Right kidney (tissue), 1 donor: ENCODE results near the gene CIRBP.

Experiments
- DNase-seq: peaks from one replicate; pipeline ENCODE4 v3.0.0-alpha.2; 2016

The CIRBP gene

GRCh38 chr19:1278713-1279660 lies 9.9 kb downstream of the CIRBP start:
- no peak for DNase-seq

GRCh38 chr19:1279782-1280341 lies 10.7 kb downstream of the CIRBP start:
- DNase-seq: peak; percentile 74

- no peak for DNase-seq
These were observed 11.8 kb downstream of the CIRBP start for GRCh38 chr19:1280636-1281568.

GRCh38 chr19:1281569-1282287 lies 12.6 kb downstream of the CIRBP start:
- no peak for DNase-seq

- DNase-seq: no peak
These were observed 13.6 kb downstream of the CIRBP start for GRCh38 chr19:1282588-1283206.

- no peak for DNase-seq
These were observed 14.2 kb downstream of the CIRBP start for GRCh38 chr19:1283207-1283916.

- no peak for DNase-seq
These were observed 14.8 kb downstream of the CIRBP start for GRCh38 chr19:1283917-1284292.

GRCh38 chr19:1284293-1284978 lies 15.3 kb downstream of the CIRBP start:
- DNase-seq: no peak

- peak; percentile 56 for DNase-seq
These were observed 16.0 kb downstream of the CIRBP start for GRCh38 chr19:1284979-1285736.

- no peak for DNase-seq
These were observed 16.7 kb downstream of the CIRBP start, which contains the start of gene EFNA2 for GRCh38 chr19:1285737-1286360. Gene EFNA2 (plus strand): TSS chr19:1285873. CDS start chr19:1286169, 296 bp downstream.

- no peak for DNase-seq
These were observed 17.6 kb downstream of the CIRBP start for GRCh38 chr19:1286487-1287353.

GRCh38 chr19:1287354-1288225 lies 18.5 kb downstream of the CIRBP start:
- DNase-seq: peak; percentile 60

- DNase-seq: no peak
These were observed 19.1 kb downstream of the CIRBP start for GRCh38 chr19:1288226-1288612.

- DNase-seq: no peak
These were observed 19.9 kb downstream of the CIRBP start for GRCh38 chr19:1288833-1289685.

- no peak for DNase-seq
These were observed 20.5 kb downstream of the CIRBP start for GRCh38 chr19:1289686-1290025.

- DNase-seq: no peak
These were observed 21.1 kb downstream of the CIRBP start for GRCh38 chr19:1290196-1290702.
